Measurements from ENCODE around the gene ADARB2. TPM values are rescaled to one million over a fixed set of nuclear protein-coding genes. Genes with fewer than 3 reads are reported as not detected.

The ADARB2 gene
- total and polyA plus RNA-seq, 8 donors, result 0.41 to 0.92 (median 0.76) TPM

- no peak overlapping the region for H3K4me3 ChIP-seq
- ATAC-seq, result no peak
- peaks cover 7 to 43% of the 10 kb centered on the region in 2 donors for H3K27me3 ChIP-seq
- TF ChIP-seq CTCF (IDR thresholded peaks at IDR 0.05), result no peak
- intact Hi-C loops (cut with DNase I), result no loop called here
- H3K4me1 ChIP-seq, result no peaks in the 10 kb centered on the region
- H3K27ac ChIP-seq, result no peak overlapping the region
- H3K36me3 ChIP-seq, result no peaks in the 10 kb centered on the region
- H3K9me3 ChIP-seq, result no peaks in the 10 kb centered on the region
- DNase-seq, result no peak
Measured at GRCh38 chr10:1605121-1605520, 132.2 kb downstream of the ADARB2 start.

GRCh38 chr10:1604246-1604645, 133.1 kb downstream of the ADARB2 start:
- Histone ChIP-seq H3K27ac (no peak overlapping the region), H3K27me3 (peaks cover 5 to 34% of the 10 kb centered on the region in 2 donors), H3K9me3 (no peaks in the 10 kb centered on the region), H3K4me1 (no peaks in the 10 kb centered on the region), H3K36me3 (no peaks in the 10 kb centered on the region), H3K4me3 (no peak overlapping the region)
- ATAC-seq (no peak), DNase-seq (no peak)
- TF ChIP-seq CTCF (IDR thresholded peaks at IDR 0.05), result no peak
- intact Hi-C loops (cut with DNase I), result no loop called here

- no peak overlapping the region for H3K4me3 ChIP-seq
- no peaks in the 10 kb centered on the region for H3K4me1 ChIP-seq
- ATAC-seq (no peak), DNase-seq (no peak)
- TF ChIP-seq CTCF (IDR thresholded peaks at IDR 0.05), result no peak
- no peaks in the 10 kb centered on the region for H3K36me3 ChIP-seq
- H3K27me3 ChIP-seq, result peaks cover 0 to 24% of the 10 kb centered on the region in 2 donors
- no peaks in the 10 kb centered on the region for H3K9me3 ChIP-seq
- no peak overlapping the region for H3K27ac ChIP-seq
- intact Hi-C loops (cut with DNase I), result no loop called here
Measured at GRCh38 chr10:1603181-1603580, 134.1 kb downstream of the ADARB2 start.

GRCh38 chr10:1602037-1602484, 135.3 kb downstream of the ADARB2 start:
- no peaks in the 10 kb centered on the region for H3K4me1 ChIP-seq
- intact Hi-C loops (cut with DNase I), result no loop called here
- H3K36me3 ChIP-seq, result no peaks in the 10 kb centered on the region
- no peak overlapping the region for H3K27ac ChIP-seq
- ATAC-seq, result no peak
- H3K27me3 ChIP-seq, result peaks cover 0 to 12% of the 10 kb centered on the region in 2 donors
- H3K9me3 ChIP-seq, result no peaks in the 10 kb centered on the region
- TF ChIP-seq CTCF (IDR thresholded peaks at IDR 0.05), result no peak
- no peak for DNase-seq
- H3K4me3 ChIP-seq, result no peak overlapping the region

- intact Hi-C loops (cut with DNase I), result no loop called here
- no peaks in the 10 kb centered on the region for H3K36me3 ChIP-seq
- no peaks in the 10 kb centered on the region for H3K9me3 ChIP-seq
- DNase-seq (peak in 2 of 4 donors; percentile 69 to 79), ATAC-seq (no peak)
- H3K27ac ChIP-seq, result no peak overlapping the region
- no peak overlapping the region for H3K4me3 ChIP-seq
- H3K27me3 ChIP-seq, result peaks cover 0 to 12% of the 10 kb centered on the region in 2 donors
- TF ChIP-seq CTCF (IDR thresholded peaks at IDR 0.05), result no peak
- H3K4me1 ChIP-seq, result no peaks in the 10 kb centered on the region
Measured at GRCh38 chr10:1601406-1601805, 135.9 kb downstream of the ADARB2 start.
